OCI-LY1 (cell line): ENCODE data around the gene ZFC3H1.

ENCODE experiments used
- CTCF ChIP-seq: fragments of 200-600 bp; sonication (generic), shearing (Covaris generic); IDR thresholded peaks from 2 replicates; pipeline ENCODE4 v1.5.1; 2017; ENCODE audit warnings: mild to moderate bottlenecking, antibody characterized with exemption, low read length, moderate library complexity, mixed read lengths
- EZH2 ChIP-seq: fragments of 200-600 bp; sonication (generic), shearing (Covaris generic); IDR thresholded peaks from 2 replicates; pipeline ENCODE4 v1.8.0; 2017; ENCODE audit warnings: borderline replicate concordance, mixed run types, mild to moderate bottlenecking, antibody characterized with exemption, low read length, moderate library complexity, mixed read lengths

- TF ChIP-seq CTCF: no peak
- TF ChIP-seq EZH2: no peak
Observed at GRCh38 chr12:71661977-71662530, 1.6 kb downstream of the ZFC3H1 start.
